Colonic mucosa (tissue), 4 donors: ENCODE results near the gene REELD1. TPM values are rescaled to one million over a fixed set of nuclear protein-coding genes. Genes with fewer than 3 reads are reported as not detected.

Experiments
- DNase-seq: peaks from one replicate; pipeline ENCODE4 v3.0.0-alpha.2; 2020
- H3K27ac ChIP-seq: fragments of 200-600 bp; one replicate; pipeline ENCODE4 v1.8.0; 2021
- H3K27me3 ChIP-seq: fragments of 200-600 bp; one replicate; pipeline ENCODE4 v1.8.0; 2021
- H3K36me3 ChIP-seq: fragments of 200-600 bp; one replicate; pipeline ENCODE4 v1.8.0; 2021
- H3K4me1 ChIP-seq: fragments of 200-600 bp; one replicate; pipeline ENCODE4 v1.8.0; 2021; ENCODE audit warnings: mild to moderate bottlenecking
- H3K4me3 ChIP-seq: fragments of 200-600 bp; one replicate; pipeline ENCODE4 v1.8.0; 2021
- H3K9ac ChIP-seq, 2 donors: one replicate each; pipeline ENCODE4 v1.7.0; 2013; ENCODE audit warnings: control low read depth in 2 of 2, low read depth in 2 of 2, low read length in 2 of 2
- H3K9me3 ChIP-seq: fragments of 200-600 bp; one replicate; pipeline ENCODE4 v1.8.0; 2021
- intact Hi-C: fragments of 100-400 bp; cut with DNase I; formaldehyde crosslinking; loops from one replicate; pipeline ENCODE4 v1.14.1; 2022
- total RNA-seq, 2 donors: library from RNA; stranded (reverse); fragmentation: NEBNext Ultra II Directional in 1 of 2; extraction: Animal tissue kit (Norgen Biotek cat#: 25700) in 1 of 2; gene quantifications; one replicate each; pipeline ENCODE4 v1.2.1, GENCODE V29; 2021
- TF ChIP-seq, protein P1 (sequence below): fragments of 200-600 bp; IDR thresholded peaks from one replicate; pipeline ENCODE4 v1.8.0; 2022; ENCODE audit warnings: antibody characterized with exemption, mild to moderate bottlenecking
- donor health status: healthy.
- donor health status: DM: no; HTN: no; CAD: no.
- donor health status: DM: no; HTN: no; CAD: no.

REELD1 gene
- total RNA-seq, 2 donors from 2014 or later = 0.11 to 0.22 TPM

DNA sequence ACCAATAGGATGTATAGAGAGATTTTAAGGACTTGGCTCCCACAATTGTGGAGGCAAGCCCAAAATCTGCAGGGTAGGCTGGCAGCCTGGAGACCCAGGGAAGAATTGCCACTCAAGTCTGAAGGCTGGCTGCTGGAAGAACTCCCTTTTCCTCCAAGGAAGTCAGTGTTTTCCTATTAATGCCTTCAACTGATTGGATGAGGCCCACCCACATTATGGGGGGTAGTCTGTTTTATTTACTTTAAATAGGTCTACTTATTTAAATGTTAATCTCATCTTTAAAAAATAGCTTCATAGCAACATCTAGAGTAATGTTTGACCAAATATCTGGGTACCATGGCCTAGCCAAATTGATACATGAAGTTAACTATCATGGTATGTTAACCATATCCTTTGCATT, 20.1 kb upstream of the REELD1 start:
- DNase-seq = no peak
- Histone ChIP-seq H3K4me3 (no peak overlapping the region), H3K27ac (no peak overlapping the region), H3K9ac (no peak overlapping the region), H3K9me3 (no peaks in the 10 kb centered on the region), H3K36me3 (no peaks in the 10 kb centered on the region), H3K27me3 (no peaks in the 10 kb centered on the region), H3K4me1 (no peaks in the 10 kb centered on the region)
- intact Hi-C loops = no loop called here
- TF ChIP-seq, protein P1, sequence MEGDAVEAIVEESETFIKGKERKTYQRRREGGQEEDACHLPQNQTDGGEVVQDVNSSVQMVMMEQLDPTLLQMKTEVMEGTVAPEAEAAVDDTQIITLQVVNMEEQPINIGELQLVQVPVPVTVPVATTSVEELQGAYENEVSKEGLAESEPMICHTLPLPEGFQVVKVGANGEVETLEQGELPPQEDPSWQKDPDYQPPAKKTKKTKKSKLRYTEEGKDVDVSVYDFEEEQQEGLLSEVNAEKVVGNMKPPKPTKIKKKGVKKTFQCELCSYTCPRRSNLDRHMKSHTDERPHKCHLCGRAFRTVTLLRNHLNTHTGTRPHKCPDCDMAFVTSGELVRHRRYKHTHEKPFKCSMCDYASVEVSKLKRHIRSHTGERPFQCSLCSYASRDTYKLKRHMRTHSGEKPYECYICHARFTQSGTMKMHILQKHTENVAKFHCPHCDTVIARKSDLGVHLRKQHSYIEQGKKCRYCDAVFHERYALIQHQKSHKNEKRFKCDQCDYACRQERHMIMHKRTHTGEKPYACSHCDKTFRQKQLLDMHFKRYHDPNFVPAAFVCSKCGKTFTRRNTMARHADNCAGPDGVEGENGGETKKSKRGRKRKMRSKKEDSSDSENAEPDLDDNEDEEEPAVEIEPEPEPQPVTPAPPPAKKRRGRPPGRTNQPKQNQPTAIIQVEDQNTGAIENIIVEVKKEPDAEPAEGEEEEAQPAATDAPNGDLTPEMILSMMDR = no peak

DNA sequence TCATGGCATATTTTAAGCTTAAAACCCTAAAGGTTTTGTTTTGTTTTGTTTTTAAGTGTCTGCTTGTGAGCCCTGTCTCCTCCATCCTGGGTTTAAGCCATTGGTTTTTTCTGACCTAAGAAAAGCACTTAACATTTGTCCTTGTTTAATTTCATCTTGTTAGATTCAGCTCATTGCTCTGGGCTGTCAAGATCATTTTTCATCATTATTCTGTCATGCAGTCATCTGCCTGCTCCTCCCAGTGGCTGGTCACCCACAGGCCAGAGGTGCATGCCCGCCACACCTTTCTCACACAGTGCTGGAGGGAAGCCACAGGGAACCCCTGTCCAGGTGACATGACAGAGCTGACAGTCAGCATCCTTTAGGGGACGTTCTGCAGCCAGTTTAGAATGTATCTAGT, 11.7 kb upstream of the REELD1 start:
- H3K27ac ChIP-seq = no peak overlapping the region
- TF ChIP-seq, protein P1 = no peak
- H3K9me3 ChIP-seq = no peaks in the 10 kb centered on the region
- intact Hi-C loops = no loop called here
- H3K36me3 ChIP-seq = no peaks in the 10 kb centered on the region
- no peak overlapping the region for H3K4me3 ChIP-seq
- H3K27me3 ChIP-seq = no peaks in the 10 kb centered on the region
- no peaks in the 10 kb centered on the region for H3K4me1 ChIP-seq
- no peak overlapping the region for H3K9ac ChIP-seq
- DNase-seq = no peak

DNA sequence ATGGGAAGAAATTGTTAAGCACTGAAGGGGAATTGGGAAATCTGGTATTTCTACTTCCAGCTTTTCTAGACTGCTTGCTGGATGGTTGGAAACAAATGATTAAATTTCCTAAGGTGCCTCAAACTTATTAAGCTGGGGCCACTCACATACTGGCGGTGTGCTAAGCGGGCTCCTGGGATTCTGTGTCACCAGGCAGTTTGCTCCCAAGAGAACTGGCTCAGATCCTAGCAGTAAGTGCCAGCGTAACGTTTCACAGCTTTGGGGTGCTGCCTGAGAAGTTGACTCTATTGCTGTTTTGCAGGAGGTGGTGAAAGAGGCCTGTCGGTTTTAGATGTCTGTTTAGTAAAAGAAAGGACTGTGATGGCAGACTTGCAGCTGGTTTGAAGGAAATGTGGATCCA, 6.9 kb upstream of the REELD1 start:
- DNase-seq = no peak
- TF ChIP-seq, protein P1 = no peak
- Histone ChIP-seq H3K36me3 (no peaks in the 10 kb centered on the region), H3K9ac (no peak overlapping the region), H3K9me3 (no peaks in the 10 kb centered on the region), H3K4me3 (no peak overlapping the region), H3K27me3 (no peaks in the 10 kb centered on the region), H3K4me1 (no peaks in the 10 kb centered on the region), H3K27ac (no peak overlapping the region)
- intact Hi-C loops = no loop called here

DNA sequence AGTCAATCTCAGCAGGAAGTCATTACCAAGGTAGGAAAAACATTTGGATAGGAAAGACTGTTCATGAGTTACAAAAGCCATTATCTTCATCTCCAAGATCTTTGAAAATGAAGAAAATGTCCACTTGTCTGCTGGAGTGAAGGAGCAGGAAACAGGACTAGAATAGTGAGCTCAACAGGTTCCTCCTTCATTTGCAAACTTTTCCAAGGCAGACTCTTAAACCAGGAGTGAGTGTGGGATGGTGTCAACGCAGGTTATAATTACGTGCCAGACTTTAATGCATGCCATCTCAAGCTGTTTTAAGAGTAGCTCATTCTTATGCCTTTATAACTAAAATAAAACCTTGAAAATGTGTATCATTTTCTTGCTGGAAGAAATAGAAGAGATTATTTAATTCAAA, 3.4 kb upstream of the REELD1 start:
- no peaks in the 10 kb centered on the region for H3K9me3 ChIP-seq
- no peak overlapping the region for H3K27ac ChIP-seq
- no peaks in the 10 kb centered on the region for H3K4me1 ChIP-seq
- H3K9ac ChIP-seq = no peak overlapping the region
- no peak for DNase-seq
- intact Hi-C loops = no loop called here
- no peaks in the 10 kb centered on the region for H3K36me3 ChIP-seq
- H3K27me3 ChIP-seq = no peaks in the 10 kb centered on the region
- TF ChIP-seq, protein P1 = no peak
- H3K4me3 ChIP-seq = no peak overlapping the region

DNA sequence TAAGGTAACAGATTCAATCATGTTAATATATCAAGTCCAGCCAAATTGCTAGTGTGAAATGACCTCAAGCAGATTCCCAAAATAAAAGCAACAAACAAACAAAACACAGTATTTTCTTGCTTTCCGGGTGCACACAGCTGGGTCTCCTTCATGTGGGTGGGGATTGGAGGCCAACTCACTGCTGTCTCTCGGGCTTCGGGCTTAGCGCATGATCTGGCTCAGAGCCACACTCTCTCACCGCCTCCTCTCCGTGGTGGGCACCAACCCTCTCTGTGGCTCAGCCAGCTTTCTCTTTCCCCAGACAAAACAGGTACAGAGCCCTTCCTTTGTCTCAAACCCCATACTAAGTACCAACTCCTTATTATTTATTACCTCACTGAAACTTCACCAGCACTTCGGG, 2.9 kb upstream of the REELD1 start:
- Histone ChIP-seq H3K27ac (no peak overlapping the region), H3K36me3 (no peaks in the 10 kb centered on the region), H3K4me3 (no peak overlapping the region), H3K9ac (no peak overlapping the region), H3K27me3 (no peaks in the 10 kb centered on the region), H3K9me3 (no peaks in the 10 kb centered on the region), H3K4me1 (no peaks in the 10 kb centered on the region)
- intact Hi-C loops = no loop called here
- DNase-seq = no peak
- TF ChIP-seq, protein P1 = no peak

DNA sequence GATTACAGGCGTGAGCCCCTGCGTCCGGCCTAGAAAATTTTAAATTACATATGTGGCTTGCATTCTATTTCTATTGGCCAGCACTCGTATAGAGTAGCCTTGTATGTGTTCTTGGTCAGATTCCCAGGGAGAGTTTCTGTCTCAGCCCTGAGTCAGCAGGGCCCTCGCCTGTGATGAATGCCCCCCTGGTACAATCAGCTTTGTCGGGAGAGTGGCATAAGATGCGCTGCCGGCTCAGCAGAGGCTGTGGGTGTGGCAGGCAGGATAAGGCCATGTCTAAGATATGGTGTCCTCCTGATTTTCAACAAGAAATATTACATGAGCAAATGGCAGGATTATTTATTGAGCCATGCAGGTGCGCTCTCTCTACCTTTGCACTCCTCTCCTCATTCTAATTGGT, 1.6 kb upstream of the REELD1 start:
- Histone ChIP-seq H3K9ac (no peak overlapping the region), H3K36me3 (no peaks in the 10 kb centered on the region), H3K27ac (no peak overlapping the region), H3K9me3 (no peaks in the 10 kb centered on the region), H3K4me3 (no peak overlapping the region), H3K27me3 (no peaks in the 10 kb centered on the region), H3K4me1 (no peaks in the 10 kb centered on the region)
- intact Hi-C loops = no loop called here
- TF ChIP-seq, protein P1 = no peak
- no peak for DNase-seq
